H7 (cell line): ENCODE results near the gene SMIM1. TPM values are rescaled to one million over a fixed set of nuclear protein-coding genes. Genes with fewer than 3 reads are reported as not detected.

Experiments used
- DNase-seq: peaks from one replicate; pipeline ENCODE4 v3.0.0; 2012
- H3K27me3 ChIP-seq: 2 replicates; pipeline ENCODE4 v1.6.0; 2011; ENCODE audit warnings: mild to moderate bottlenecking, low read length; ENCODE audit not compliant: control insufficient read depth, insufficient read depth
- H3K36me3 ChIP-seq: replicated peaks from 2 replicates; pipeline ENCODE4 v1.5.1; 2011; ENCODE audit warnings: low read length; ENCODE audit not compliant: control insufficient read depth, insufficient read depth
- H3K4me3 ChIP-seq: 2 replicates; pipeline ENCODE4 v1.5.1; 2011; ENCODE audit warnings: low read depth, mild to moderate bottlenecking, control low read depth, low read length, moderate library complexity; ENCODE audit not compliant: insufficient read depth
- total RNA-seq: library from RNA; depleted of rRNA; stranded (reverse); fragments of >200 nt; shearing (Covaris generic); gene quantifications from 2 replicates; pipeline ENCODE4 v1.2.3, GENCODE V29; 2014

The SMIM1 gene
- total RNA-seq, 1 experiment from 2014 or later: 6.5 TPM

- no peaks in the 10 kb centered on the region; the same call in 1 of the 2 replicates for H3K27me3 ChIP-seq
- peak overlapping the region; percentile 33; the same call in 1 of the 2 replicates for H3K4me3 ChIP-seq
- peaks cover 4% of the 10 kb centered on the region for H3K36me3 ChIP-seq
- DNase-seq: no peak
Measured at GRCh38 chr1:3733094-3733882, 39.3 kb upstream of the SMIM1 start.

GRCh38 chr1:3733883-3734589 is 38.5 kb upstream of the SMIM1 start:
- H3K27me3 ChIP-seq: no peaks in the 10 kb centered on the region; the same call in 1 of the 2 replicates
- H3K36me3 ChIP-seq: peaks cover 8% of the 10 kb centered on the region
- peak; percentile 80 for DNase-seq
- no peak overlapping the region for H3K4me3 ChIP-seq

DNA sequence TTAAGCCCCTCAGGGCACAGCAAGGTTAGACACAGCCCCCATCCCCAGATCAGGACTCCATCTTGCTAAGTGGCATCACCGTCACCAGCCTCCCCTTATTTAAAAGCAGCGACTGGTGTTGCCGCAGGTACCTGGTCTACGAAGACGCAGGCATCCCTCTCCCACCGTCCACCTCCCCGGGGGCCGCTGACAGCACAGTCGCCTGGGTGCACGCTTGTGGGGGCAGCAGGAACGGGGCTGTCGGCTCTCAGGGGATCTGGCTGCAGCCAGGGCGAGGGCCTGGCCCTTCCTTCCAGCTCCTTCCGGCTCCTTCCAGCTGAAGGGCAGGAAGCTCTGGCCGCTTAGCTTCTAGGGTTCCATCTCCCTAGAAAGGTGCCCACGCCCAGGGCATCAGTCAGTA is 37.9 kb upstream of the SMIM1 start:
- H3K27me3 ChIP-seq: no peaks in the 10 kb centered on the region
- H3K36me3 ChIP-seq: peaks cover 11% of the 10 kb centered on the region
- DNase-seq: no peak
- H3K4me3 ChIP-seq: no peak overlapping the region

DNA sequence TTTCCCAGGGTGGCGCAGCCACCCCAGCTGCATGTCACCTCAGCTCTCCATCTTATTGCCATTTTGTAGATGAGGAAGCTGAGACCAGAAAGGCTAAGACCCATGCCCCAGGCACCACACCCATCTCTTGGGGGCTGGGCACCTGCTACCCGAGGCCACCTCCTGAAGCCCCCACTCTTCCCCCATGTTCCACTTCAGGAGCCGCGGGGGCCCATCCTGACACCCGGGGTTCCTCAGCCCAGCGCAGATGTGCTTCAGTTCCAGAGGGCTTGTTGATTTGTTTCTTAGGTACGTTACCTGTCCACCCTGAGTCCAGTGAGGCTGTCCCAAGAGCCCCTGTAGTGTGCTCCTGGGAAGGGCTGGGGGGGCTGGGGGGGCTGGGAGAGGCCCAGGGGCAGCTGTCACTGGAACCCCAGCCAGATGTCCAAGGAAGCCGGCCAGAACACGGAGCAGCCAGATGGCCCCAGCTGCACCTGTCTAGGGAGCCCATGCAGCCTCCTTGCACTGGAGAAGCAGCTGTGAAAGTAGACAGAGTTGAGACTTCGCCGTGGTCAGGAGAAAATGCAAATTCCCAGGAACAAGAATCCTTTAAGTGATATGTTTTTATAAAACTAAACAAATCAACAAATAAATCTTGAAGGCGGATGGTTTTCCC is 37.4 kb upstream of the SMIM1 start:
- H3K36me3 ChIP-seq: peaks cover 14% of the 10 kb centered on the region
- no peak for DNase-seq
- H3K27me3 ChIP-seq: no peaks in the 10 kb centered on the region

DNA sequence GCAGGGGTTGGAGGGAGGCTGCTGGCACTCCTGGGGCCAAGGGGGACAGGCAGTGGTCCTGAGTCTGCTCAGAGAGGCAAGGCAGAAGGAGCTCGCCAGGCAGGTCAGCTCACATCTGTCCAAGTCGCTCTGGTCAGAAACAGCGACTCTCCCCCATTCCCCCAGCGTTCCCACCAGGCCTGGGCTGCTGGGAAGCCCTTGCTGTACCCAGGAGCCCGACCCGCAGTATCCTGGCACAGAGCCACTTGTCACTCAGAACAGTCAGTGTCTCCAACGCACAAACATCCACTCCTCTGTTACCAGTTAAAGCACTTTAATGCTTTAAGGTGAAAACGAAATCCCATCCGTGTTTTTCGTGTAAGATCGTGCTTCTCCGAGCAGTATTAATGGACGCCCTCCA is 36.9 kb upstream of the SMIM1 start:
- DNase-seq: no peak
- Histone ChIP-seq H3K4me3 (no peak overlapping the region), H3K36me3 (peaks cover 15% of the 10 kb centered on the region), H3K27me3 (no peaks in the 10 kb centered on the region)

More for the DNA sequence above, 37.4 kb upstream of the SMIM1 start:
- H3K4me3 ChIP-seq: no peak overlapping the region

DNA sequence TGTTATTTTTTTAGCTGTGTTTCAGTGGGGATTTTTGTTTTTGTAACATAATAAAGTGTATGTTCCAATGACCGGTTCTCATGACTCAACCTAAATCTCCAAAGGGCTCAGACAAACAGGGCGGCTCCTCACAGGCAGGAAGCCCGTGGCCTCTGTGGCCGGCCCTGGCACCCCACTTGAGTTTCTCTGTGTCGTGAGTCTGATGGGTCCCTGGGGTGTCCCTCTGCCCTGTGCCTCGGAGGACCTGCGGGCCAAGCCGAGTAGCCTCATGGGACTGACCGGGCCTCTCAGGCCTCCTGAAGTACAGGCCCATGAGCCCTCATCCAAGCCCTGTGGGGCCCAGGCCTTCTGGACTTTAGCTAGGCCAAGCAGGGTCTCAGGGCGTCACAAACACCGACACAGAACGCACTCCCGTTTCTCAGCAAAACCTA is 36.4 kb upstream of the SMIM1 start:
- Histone ChIP-seq H3K4me3 (no peak overlapping the region), H3K36me3 (peaks cover 17% of the 10 kb centered on the region), H3K27me3 (no peaks in the 10 kb centered on the region)
- DNase-seq: no peak

DNA sequence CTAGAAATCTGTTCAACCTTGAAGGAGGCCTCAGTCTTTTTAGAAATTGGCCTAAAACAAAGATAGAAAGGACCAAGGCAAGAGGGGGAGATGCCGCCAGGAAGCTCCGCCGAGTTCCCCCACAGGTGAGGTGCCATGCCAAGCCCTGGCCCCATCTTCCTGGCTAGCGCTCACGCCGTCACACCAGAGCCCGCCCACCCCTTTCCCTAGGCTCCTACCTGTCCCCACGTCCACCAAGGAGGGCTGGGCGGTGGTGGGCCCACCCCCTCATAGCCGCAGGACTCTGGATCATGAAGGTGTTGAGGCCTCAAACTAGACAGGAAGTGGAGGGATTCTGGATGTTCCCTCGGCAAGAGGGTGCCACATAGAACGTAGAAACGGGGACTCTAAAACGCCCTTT is 35.8 kb upstream of the SMIM1 start:
- Histone ChIP-seq H3K27me3 (no peaks in the 10 kb centered on the region), H3K4me3 (no peak overlapping the region), H3K36me3 (peaks cover 18% of the 10 kb centered on the region)
- DNase-seq: no peak

DNA sequence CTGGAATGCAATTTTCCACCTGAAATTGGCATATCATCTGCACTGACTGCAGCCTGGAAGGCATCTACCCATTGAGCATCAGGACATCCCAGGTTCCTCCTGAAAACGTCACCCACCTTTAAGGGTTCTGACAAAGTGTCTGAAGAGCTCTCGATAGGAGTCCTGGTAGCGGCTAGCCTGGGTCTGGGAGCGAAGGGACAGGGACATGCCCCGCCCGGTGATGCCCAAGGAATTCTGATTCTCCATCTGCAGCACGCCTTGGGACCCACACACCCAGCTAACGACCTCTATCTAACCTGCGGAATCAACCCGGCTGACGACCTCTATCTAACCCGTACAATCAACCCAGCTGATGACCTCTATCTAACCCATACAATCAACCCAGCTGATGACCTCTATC is 33.6 kb upstream of the SMIM1 start:
- Histone ChIP-seq H3K36me3 (peaks cover 32% of the 10 kb centered on the region), H3K4me3 (no peak overlapping the region), H3K27me3 (no peaks in the 10 kb centered on the region)
- DNase-seq: no peak

DNA sequence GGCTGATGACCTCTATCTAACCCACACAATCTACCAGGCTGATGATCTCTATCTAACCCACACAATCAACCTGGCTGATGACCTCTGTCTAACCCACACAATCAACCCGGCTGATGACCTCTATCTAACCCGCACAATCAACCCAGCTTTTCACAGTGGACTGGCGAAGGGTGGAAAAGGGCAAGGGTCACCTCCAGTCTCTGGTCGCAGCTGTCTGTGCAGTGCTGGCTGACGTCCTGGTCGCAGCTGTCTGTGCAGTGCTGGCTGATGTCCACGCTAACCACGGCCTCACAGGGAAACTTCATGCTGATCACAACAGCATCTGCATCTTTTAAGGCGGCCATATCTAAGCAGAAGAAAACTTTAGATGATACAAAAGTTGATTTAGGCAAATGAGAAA is 32.5 kb upstream of the SMIM1 start:
- no peak for DNase-seq
- peaks cover 32% of the 10 kb centered on the region for H3K36me3 ChIP-seq
- no peak overlapping the region for H3K4me3 ChIP-seq
- H3K27me3 ChIP-seq: no peaks in the 10 kb centered on the region

DNA sequence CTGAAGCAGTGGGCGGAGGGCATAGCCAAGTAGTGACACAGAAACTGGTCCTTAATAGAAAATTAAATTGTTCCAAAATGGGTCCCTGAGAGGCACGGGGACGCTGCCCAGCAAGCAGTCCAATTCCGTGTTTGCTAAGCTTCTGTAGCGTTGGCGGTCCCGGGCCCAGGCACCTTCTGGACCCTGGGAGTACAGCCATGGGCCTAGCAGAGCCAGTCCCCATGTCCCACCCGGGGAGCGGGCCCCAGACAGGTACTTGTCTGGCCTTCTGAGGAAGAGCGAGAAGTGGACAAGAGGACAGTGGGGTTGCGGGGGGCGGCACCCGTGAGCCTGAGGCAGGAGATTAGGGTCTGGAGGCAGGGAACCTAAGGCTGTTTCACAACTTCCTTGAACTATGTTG is 31.8 kb upstream of the SMIM1 start:
- DNase-seq: no peak
- Histone ChIP-seq H3K4me3 (no peak overlapping the region), H3K27me3 (no peaks in the 10 kb centered on the region), H3K36me3 (peaks cover 32% of the 10 kb centered on the region)

GRCh38 chr1:3741566-3742438 is 30.7 kb upstream of the SMIM1 start:
- Histone ChIP-seq H3K4me3 (no peak overlapping the region), H3K36me3 (peaks cover 32% of the 10 kb centered on the region), H3K27me3 (no peaks in the 10 kb centered on the region)
- DNase-seq: no peak

- Histone ChIP-seq H3K4me3 (no peak overlapping the region), H3K27me3 (no peaks in the 10 kb centered on the region), H3K36me3 (peaks cover 32% of the 10 kb centered on the region)
- DNase-seq: no peak
Measured at GRCh38 chr1:3742439-3743298, 29.9 kb upstream of the SMIM1 start.

GRCh38 chr1:3743421-3743820 is 29.1 kb upstream of the SMIM1 start:
- no peaks in the 10 kb centered on the region; the same call in 1 of the 2 replicates for H3K27me3 ChIP-seq
- peaks cover 27% of the 10 kb centered on the region for H3K36me3 ChIP-seq
- DNase-seq: no peak
- H3K4me3 ChIP-seq: no peak overlapping the region
